ENCODE measurements around the gene NDRG2.

NDRG2 gene

GRCh38 chr14:21066882-21067502, 42.1 kb upstream of the NDRG2 start:
- Histone ChIP-seq H3K36me3 (ENCODE audit: control insufficient read depth, insufficient read depth, low read length) (no peaks in the 10 kb centered on the region), H3K9me3 (ENCODE audit: control insufficient read depth, low read length) (no peaks in the 10 kb centered on the region), H3K4me3 (ENCODE audit: extremely low read depth, insufficient read depth, low read length, poor library complexity, severe bottlenecking) (no peak overlapping the region), H3K27ac (ENCODE audit: low read depth, low read length, severe bottlenecking) (no peak overlapping the region), H3K4me1 (ENCODE audit: control insufficient read depth, insufficient read depth, low read length, poor library complexity, severe bottlenecking) (peaks cover 12% of the 10 kb centered on the region)
- 77 to 93% methylated on average over 2 of the region's 7 CpGs for WGBS, 2 experiments (ENCODE audit: insufficient coverage in 2 of 2)

- H3K9me3 ChIP-seq (ENCODE audit: control insufficient read depth, low read length): no peaks in the 10 kb centered on the region
- H3K4me3 ChIP-seq (ENCODE audit: extremely low read depth, insufficient read depth, low read length, poor library complexity, severe bottlenecking): no peak overlapping the region
- peak overlapping the region; percentile 64 for H3K27ac ChIP-seq (ENCODE audit: low read depth, low read length, severe bottlenecking)
- 46 to 59% methylated on average over 3 of the region's 3 CpGs for WGBS, 2 experiments (ENCODE audit: insufficient coverage in 2 of 2)
- peaks cover 21% of the 10 kb centered on the region for H3K4me1 ChIP-seq (ENCODE audit: control insufficient read depth, insufficient read depth, low read length, poor library complexity, severe bottlenecking)
- no peaks in the 10 kb centered on the region for H3K36me3 ChIP-seq (ENCODE audit: control insufficient read depth, insufficient read depth, low read length)
Observed at GRCh38 chr14:21063479-21063878, 38.6 kb upstream of the NDRG2 start.

GRCh38 chr14:21061347-21061668, 36.4 kb upstream of the NDRG2 start:
- peaks cover 21% of the 10 kb centered on the region for H3K4me1 ChIP-seq (ENCODE audit: control insufficient read depth, insufficient read depth, low read length, poor library complexity, severe bottlenecking)
- no peaks in the 10 kb centered on the region for H3K36me3 ChIP-seq (ENCODE audit: control insufficient read depth, insufficient read depth, low read length)
- no peak overlapping the region for H3K27ac ChIP-seq (ENCODE audit: low read depth, low read length, severe bottlenecking)
- 78 to 86% methylated on average over 1 of the region's 3 CpGs for WGBS, 2 experiments (ENCODE audit: insufficient coverage in 2 of 2)
- H3K4me3 ChIP-seq (ENCODE audit: extremely low read depth, insufficient read depth, low read length, poor library complexity, severe bottlenecking): no peak overlapping the region
- H3K9me3 ChIP-seq (ENCODE audit: control insufficient read depth, low read length): no peaks in the 10 kb centered on the region

- Histone ChIP-seq H3K36me3 (ENCODE audit: control insufficient read depth, insufficient read depth, low read length) (no peaks in the 10 kb centered on the region), H3K4me3 (ENCODE audit: extremely low read depth, insufficient read depth, low read length, poor library complexity, severe bottlenecking) (no peak overlapping the region), H3K9me3 (ENCODE audit: control insufficient read depth, low read length) (no peaks in the 10 kb centered on the region), H3K27ac (ENCODE audit: low read depth, low read length, severe bottlenecking) (no peak overlapping the region), H3K4me1 (ENCODE audit: control insufficient read depth, insufficient read depth, low read length, poor library complexity, severe bottlenecking) (peaks cover 21% of the 10 kb centered on the region)
- 92 to 93% methylated on average over 5 to 11 of the region's 13 CpGs for WGBS, 2 experiments (ENCODE audit: insufficient coverage in 2 of 2)
Observed at GRCh38 chr14:21060614-21061346, 35.9 kb upstream of the NDRG2 start.

- H3K36me3 ChIP-seq (ENCODE audit: control insufficient read depth, insufficient read depth, low read length): no peaks in the 10 kb centered on the region
- H3K27ac ChIP-seq (ENCODE audit: low read depth, low read length, severe bottlenecking): no peak overlapping the region
- 92 to 97% methylated on average over 6 of the region's 8 CpGs for WGBS, 2 experiments (ENCODE audit: insufficient coverage in 2 of 2)
- no peaks in the 10 kb centered on the region for H3K9me3 ChIP-seq (ENCODE audit: control insufficient read depth, low read length)
- no peak overlapping the region for H3K4me3 ChIP-seq (ENCODE audit: extremely low read depth, insufficient read depth, low read length, poor library complexity, severe bottlenecking)
- H3K4me1 ChIP-seq (ENCODE audit: control insufficient read depth, insufficient read depth, low read length, poor library complexity, severe bottlenecking): peaks cover 24% of the 10 kb centered on the region
Observed at GRCh38 chr14:21059842-21060613, 35.2 kb upstream of the NDRG2 start.

- 77 to 96% methylated on average over 4 to 5 of the region's 5 CpGs for WGBS, 2 experiments (ENCODE audit: insufficient coverage in 2 of 2)
- Histone ChIP-seq H3K4me1 (ENCODE audit: control insufficient read depth, insufficient read depth, low read length, poor library complexity, severe bottlenecking) (peaks cover 24% of the 10 kb centered on the region), H3K4me3 (ENCODE audit: extremely low read depth, insufficient read depth, low read length, poor library complexity, severe bottlenecking) (no peak overlapping the region), H3K9me3 (ENCODE audit: control insufficient read depth, low read length) (no peaks in the 10 kb centered on the region), H3K36me3 (ENCODE audit: control insufficient read depth, insufficient read depth, low read length) (no peaks in the 10 kb centered on the region), H3K27ac (ENCODE audit: low read depth, low read length, severe bottlenecking) (no peak overlapping the region)
Observed at GRCh38 chr14:21058903-21059302, 34.0 kb upstream of the NDRG2 start.

- H3K4me3 ChIP-seq (ENCODE audit: extremely low read depth, insufficient read depth, low read length, poor library complexity, severe bottlenecking): no peak within 1 kb of the TSS
- WGBS, 2 experiments (ENCODE audit: insufficient coverage in 2 of 2): 86 to 91% methylated on average over 5 to 7 of the region's 8 CpGs
- H3K36me3 ChIP-seq (ENCODE audit: control insufficient read depth, insufficient read depth, low read length): no peaks in the 10 kb centered on the region
- H3K4me1 ChIP-seq (ENCODE audit: control insufficient read depth, insufficient read depth, low read length, poor library complexity, severe bottlenecking): peaks cover 19% of the 10 kb centered on the region
- no peak within 1 kb of the TSS for H3K27ac ChIP-seq (ENCODE audit: low read depth, low read length, severe bottlenecking)
- no peaks in the 10 kb centered on the region for H3K9me3 ChIP-seq (ENCODE audit: control insufficient read depth, low read length)
Observed at GRCh38 chr14:21057803-21058675, 33.2 kb upstream of the NDRG2 start, which contains the start of gene RNASE8. Gene RNASE8 (plus strand): TSS chr14:21057822. CDS start chr14:21057893, 71 bp downstream.

- 86 to 93% methylated on average over 5 to 6 of the region's 10 CpGs for WGBS, 2 experiments (ENCODE audit: insufficient coverage in 2 of 2)
- no peaks in the 10 kb centered on the region for H3K9me3 ChIP-seq (ENCODE audit: control insufficient read depth, low read length)
- H3K27ac ChIP-seq (ENCODE audit: low read depth, low read length, severe bottlenecking): no peak overlapping the region
- H3K4me3 ChIP-seq (ENCODE audit: extremely low read depth, insufficient read depth, low read length, poor library complexity, severe bottlenecking): no peak overlapping the region
- H3K36me3 ChIP-seq (ENCODE audit: control insufficient read depth, insufficient read depth, low read length): no peaks in the 10 kb centered on the region
- peaks cover 12% of the 10 kb centered on the region for H3K4me1 ChIP-seq (ENCODE audit: control insufficient read depth, insufficient read depth, low read length, poor library complexity, severe bottlenecking)
Observed at GRCh38 chr14:21056520-21057163, 31.8 kb upstream of the NDRG2 start.

- Histone ChIP-seq H3K4me3 (ENCODE audit: extremely low read depth, insufficient read depth, low read length, poor library complexity, severe bottlenecking) (no peak overlapping the region), H3K4me1 (ENCODE audit: control insufficient read depth, insufficient read depth, low read length, poor library complexity, severe bottlenecking) (peaks cover 11% of the 10 kb centered on the region), H3K27ac (ENCODE audit: low read depth, low read length, severe bottlenecking) (no peak overlapping the region), H3K36me3 (ENCODE audit: control insufficient read depth, insufficient read depth, low read length) (no peaks in the 10 kb centered on the region), H3K9me3 (ENCODE audit: control insufficient read depth, low read length) (no peaks in the 10 kb centered on the region)
- WGBS, 2 experiments (ENCODE audit: insufficient coverage in 2 of 2): 64 to 68% methylated on average over 3 to 4 of the region's 5 CpGs
Observed at GRCh38 chr14:21055432-21056117, 30.7 kb upstream of the NDRG2 start.

Measured in mesodermal cell (in vitro differentiated cells).